PC-9 (cell line): ENCODE measurements around the gene GPR149. TPM values are rescaled to one million over a fixed set of nuclear protein-coding genes. Genes with fewer than 3 reads are reported as not detected.

Source experiments
- BruUV-seq: library from RNA; stranded (reverse); fragments of 400-500 nt; replicated peaks from 2 replicates; lab custom pipeline; 2021; lab: Mats Ljungman, UMichigan
- CTCF ChIA-PET: fragments of 300-600 bp; sonication (Branson Sonifier 250); formaldehyde crosslinking; loops from one replicate; lab custom pipeline; 2022; ENCODE audit warnings: antibody characterized with exemption; lab: Charles Lee
- POLR2A ChIA-PET: fragments of 300-600 bp; sonication (Branson Sonifier 250); formaldehyde crosslinking; loops from one replicate; lab custom pipeline; 2022; ENCODE audit warnings: antibody characterized with exemption; ENCODE audit not compliant: unreplicated experiment; lab: Charles Lee
- DNase-seq, 2 experiments: peaks; one replicate each; pipeline versions ENCODE4 v3.0.0 to v3.0.0-alpha.2; 2015 to 2022; ENCODE audit warnings: mixed read lengths in 1 of 2
- H2AFZ ChIP-seq: fragments of 200-600 bp; sonication (generic); 2 replicates; pipeline ENCODE4 v1.8.1; 2017; ENCODE audit warnings: antibody characterized with exemption
- H3F3A ChIP-seq: fragments of 200-600 bp; sonication (generic); 2 replicates; pipeline ENCODE4 v1.8.1; 2017; ENCODE audit warnings: antibody characterized with exemption, mild to moderate bottlenecking, low read depth; ENCODE audit not compliant: insufficient read depth
- H3K27ac ChIP-seq: fragments of 200-600 bp; sonication (generic); 2 replicates; pipeline ENCODE4 v1.6.1; 2016; ENCODE audit warnings: mixed run types
- H3K27me3 ChIP-seq: fragments of 200-600 bp; sonication (generic); 2 replicates; pipeline ENCODE4 v1.6.1; 2016; ENCODE audit warnings: low read depth, mixed run types; ENCODE audit not compliant: insufficient read depth
- H3K36me3 ChIP-seq: fragments of 200-600 bp; sonication (generic); 2 replicates; pipeline ENCODE4 v1.6.1; 2016; ENCODE audit warnings: low read depth, mixed run types
- H3K4me1 ChIP-seq: fragments of 200-600 bp; sonication (generic); replicated peaks from 2 replicates; pipeline ENCODE4 v1.6.1; 2016; ENCODE audit warnings: mixed run types; ENCODE audit not compliant: insufficient read depth
- H3K4me2 ChIP-seq: fragments of 200-600 bp; sonication (generic); 2 replicates; pipeline ENCODE4 v1.6.1; 2017; ENCODE audit warnings: mixed run types
- H3K4me3 ChIP-seq: fragments of 200-600 bp; sonication (generic); 2 replicates; pipeline ENCODE4 v1.6.1; 2016; ENCODE audit warnings: mixed run types
- H3K79me2 ChIP-seq: fragments of 200-600 bp; sonication (generic); 2 replicates; pipeline ENCODE4 v1.6.1; 2017; ENCODE audit warnings: low read depth, mixed run types
- H3K9me2 ChIP-seq: fragments of 200-600 bp; sonication (generic); 2 replicates; pipeline ENCODE4 v1.8.1; 2017; ENCODE audit warnings: mild to moderate bottlenecking; ENCODE audit not compliant: insufficient read depth
- H3K9me3 ChIP-seq: fragments of 200-600 bp; sonication (generic); 2 replicates; pipeline ENCODE4 v1.8.1; 2016; ENCODE audit warnings: low read depth; ENCODE audit not compliant: insufficient read depth
- H4K20me1 ChIP-seq: fragments of 200-600 bp; sonication (generic); 2 replicates; pipeline ENCODE4 v1.8.1; 2017; ENCODE audit not compliant: insufficient read depth
- CTCF ChIP-seq: fragments of 200-600 bp; sonication (generic); conservative IDR thresholded peaks from 2 replicates; pipeline ENCODE4 v1.6.1; 2017; ENCODE audit warnings: mixed run types, antibody characterized with exemption, mild to moderate bottlenecking, moderate library complexity
- EZH2 ChIP-seq: fragments of 200-600 bp; sonication (generic); IDR thresholded peaks from 2 replicates; pipeline ENCODE4 v1.8.0; 2017; ENCODE audit warnings: antibody characterized with exemption, low read depth
- intact Hi-C: fragments of 100-400 bp; cut with micrococcal nuclease; formaldehyde crosslinking; loops from one replicate; pipeline ENCODE4 v1.10.0; 2022; ENCODE audit not compliant: unreplicated experiment
- total RNA-seq: library from RNA; stranded (reverse); gene quantifications from 2 replicates; pipeline ENCODE4 v1.2.3, GENCODE V29; 2021

The GPR149 gene
- total RNA-seq, 1 experiment from 2014 or later = not detected

- no peaks in the 10 kb centered on the region for H3K9me2 ChIP-seq
- POLR2A ChIA-PET = no interaction called here
- no peaks in the 10 kb centered on the region for H3K79me2 ChIP-seq
- TF ChIP-seq EZH2 (no peak), CTCF (no peak)
- BruUV-seq = no TSS peak
- intact Hi-C loops = no loop called here
- DNase-seq = no peak
- CTCF ChIA-PET = no interaction called here
- no peaks in the 10 kb centered on the region; the same call in 1 of the 2 replicates for H3K9me3 ChIP-seq
- H3K27me3 ChIP-seq = no peaks in the 10 kb centered on the region
- no peaks in the 10 kb centered on the region for H3K36me3 ChIP-seq
- no peak overlapping the region for H2AFZ ChIP-seq
- H4K20me1 ChIP-seq = no peaks in the 10 kb centered on the region
- H3K27ac ChIP-seq = no peak overlapping the region
- H3K4me3 ChIP-seq = no peak overlapping the region
- H3K4me2 ChIP-seq = no peak overlapping the region
- peaks cover 9% of the 10 kb centered on the region for H3K4me1 ChIP-seq
- H3F3A ChIP-seq = no peaks in the 10 kb centered on the region
Observed at GRCh38 chr3:154428286-154429206, 1.4 kb downstream of the GPR149 start.

DNA sequence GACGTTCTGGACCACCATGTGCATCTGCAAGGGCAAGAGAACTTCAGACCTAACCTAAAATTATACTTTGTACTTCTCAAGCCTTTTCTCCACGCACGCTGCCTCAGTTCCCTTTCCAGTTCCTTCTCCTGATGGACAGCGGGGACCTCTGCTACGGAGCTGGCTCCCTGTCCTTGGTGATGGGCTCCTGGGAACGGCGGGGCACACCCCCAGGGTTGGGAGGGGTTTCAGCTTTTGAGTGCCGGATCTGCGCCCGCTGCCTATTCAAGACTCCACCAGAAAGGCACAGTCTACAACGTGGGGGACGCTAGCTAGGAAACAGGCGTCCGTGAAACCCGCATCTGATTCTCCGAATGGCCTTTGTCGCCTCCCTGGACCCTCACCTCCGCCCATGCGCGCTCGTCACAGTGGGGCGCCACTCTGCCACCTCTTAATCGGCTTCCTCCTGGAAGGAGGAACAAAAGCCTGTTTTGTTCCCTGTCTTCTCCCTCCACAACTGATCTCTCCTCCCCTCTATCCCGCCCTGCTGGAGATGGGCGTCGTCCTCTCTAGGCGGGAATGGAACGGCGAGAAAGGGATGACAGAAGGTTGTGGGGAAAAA lies 2.2 kb downstream of the GPR149 start:
- ChIA-PET CTCF (no interaction called here), POLR2A (no interaction called here)
- Histone ChIP-seq H3F3A (no peaks in the 10 kb centered on the region), H3K4me2 (no peak overlapping the region), H3K9me3 (no peaks in the 10 kb centered on the region; the same call in 1 of the 2 replicates), H3K36me3 (no peaks in the 10 kb centered on the region), H3K79me2 (no peaks in the 10 kb centered on the region), H3K27me3 (no peaks in the 10 kb centered on the region), H3K27ac (no peak overlapping the region), H3K4me1 (peaks cover 9% of the 10 kb centered on the region), H3K9me2 (no peaks in the 10 kb centered on the region), H2AFZ (no peak overlapping the region), H3K4me3 (no peak overlapping the region), H4K20me1 (no peaks in the 10 kb centered on the region)
- TF ChIP-seq CTCF = no peak
- TF ChIP-seq EZH2 = no peak
- no peak for DNase-seq
- BruUV-seq = no TSS peak
- intact Hi-C loops = no loop called here

- no TSS peak for BruUV-seq
- no peaks in the 10 kb centered on the region for H3K27me3 ChIP-seq
- no peaks in the 10 kb centered on the region for H3K9me2 ChIP-seq
- intact Hi-C loops = no loop called here
- no peak overlapping the region for H3K4me2 ChIP-seq
- H3K4me3 ChIP-seq = no peak overlapping the region
- no peak overlapping the region for H2AFZ ChIP-seq
- ChIA-PET POLR2A (no interaction called here), CTCF (no interaction called here)
- H4K20me1 ChIP-seq = no peaks in the 10 kb centered on the region
- no peak for DNase-seq
- no peaks in the 10 kb centered on the region for H3K36me3 ChIP-seq
- H3K79me2 ChIP-seq = no peaks in the 10 kb centered on the region
- no peaks in the 10 kb centered on the region for H3K4me1 ChIP-seq
- H3K27ac ChIP-seq = no peak overlapping the region
- no peaks in the 10 kb centered on the region for H3K9me3 ChIP-seq
- TF ChIP-seq CTCF = no peak
- TF ChIP-seq EZH2 = no peak
- H3F3A ChIP-seq = no peaks in the 10 kb centered on the region
Observed at GRCh38 chr3:154422694-154423093, 7.3 kb downstream of the GPR149 start.
